ENCODE results near the gene NAALADL2.
"Not testable (repeated sequence)": the region's sequence is repeated elsewhere in the genome, so short reads cannot be mapped to it uniquely, and the experiment has no call there.

The NAALADL2 gene

DNA sequence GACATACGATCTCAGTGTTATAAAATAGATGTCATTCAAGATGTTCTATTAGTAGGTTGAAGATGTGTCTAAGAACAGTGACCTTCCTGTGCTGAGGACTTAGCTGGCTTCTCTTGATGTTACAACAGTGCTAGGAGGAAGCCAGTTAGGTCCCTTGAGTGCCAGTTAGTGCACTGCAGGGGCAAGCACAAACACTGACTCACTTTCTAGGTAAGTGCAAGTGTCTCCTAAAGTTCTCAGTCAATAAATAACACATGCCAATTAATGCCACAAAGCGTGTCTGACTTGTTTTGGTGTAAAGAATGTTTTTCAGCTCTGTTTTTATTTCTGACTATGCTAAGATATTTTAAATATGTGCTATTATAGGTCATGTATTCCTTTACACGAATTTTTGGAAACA, 211.8 kb downstream of the NAALADL2 start:
- no peak overlapping the region for H3K18ac ChIP-seq (ENCODE audit: low read length)
- no peak for DNase-seq
- no peak overlapping the region for H4K5ac ChIP-seq (ENCODE audit: low read length)
- H2BK15ac ChIP-seq (replicated peaks; ENCODE audit: low read depth) = no peak overlapping the region
- H3K23ac ChIP-seq (ENCODE audit: low read length) = no peak overlapping the region
- no CpG with 5 or more reads among the region's 3 CpGs for WGBS (ENCODE audit: extremely low coverage, insufficient coverage, low lambda C conversion rate)
- no peaks in the 10 kb centered on the region for H3K27me3 ChIP-seq (ENCODE audit: insufficient read depth, low read length, poor library complexity)
- H2AK5ac ChIP-seq (ENCODE audit: low read length) = no peak overlapping the region
- H3K36me3 ChIP-seq (ENCODE audit: control insufficient read depth, insufficient read depth, low read length) = no peaks in the 10 kb centered on the region
- H3K79me1 ChIP-seq (ENCODE audit: low read length) = no peaks in the 10 kb centered on the region
- no peak overlapping the region for H3K56ac ChIP-seq (ENCODE audit: low read length)
- no peak overlapping the region for H2BK5ac ChIP-seq (ENCODE audit: low read length)
- H3K9ac ChIP-seq (ENCODE audit: low read length) = no peak overlapping the region
- H2BK120ac ChIP-seq (ENCODE audit: low read depth, low read length) = no peak overlapping the region
- H3K79me2 ChIP-seq (ENCODE audit: control insufficient read depth, insufficient read depth, low read length) = no peaks in the 10 kb centered on the region
- no peak overlapping the region for H3K4me2 ChIP-seq (ENCODE audit: low read length)
- H4K8ac ChIP-seq (ENCODE audit: low read depth, low read length) = no peak overlapping the region
- H3K27ac ChIP-seq (ENCODE audit: low read depth, low read length) = no peak overlapping the region
- no peaks in the 10 kb centered on the region for H3K4me1 ChIP-seq (ENCODE audit: control insufficient read depth, low read depth, low read length)
- H3K4me3 ChIP-seq (ENCODE audit: low read length) = no peak overlapping the region
- no peak overlapping the region for H3K4ac ChIP-seq (ENCODE audit: low read depth, low read length)

DNA sequence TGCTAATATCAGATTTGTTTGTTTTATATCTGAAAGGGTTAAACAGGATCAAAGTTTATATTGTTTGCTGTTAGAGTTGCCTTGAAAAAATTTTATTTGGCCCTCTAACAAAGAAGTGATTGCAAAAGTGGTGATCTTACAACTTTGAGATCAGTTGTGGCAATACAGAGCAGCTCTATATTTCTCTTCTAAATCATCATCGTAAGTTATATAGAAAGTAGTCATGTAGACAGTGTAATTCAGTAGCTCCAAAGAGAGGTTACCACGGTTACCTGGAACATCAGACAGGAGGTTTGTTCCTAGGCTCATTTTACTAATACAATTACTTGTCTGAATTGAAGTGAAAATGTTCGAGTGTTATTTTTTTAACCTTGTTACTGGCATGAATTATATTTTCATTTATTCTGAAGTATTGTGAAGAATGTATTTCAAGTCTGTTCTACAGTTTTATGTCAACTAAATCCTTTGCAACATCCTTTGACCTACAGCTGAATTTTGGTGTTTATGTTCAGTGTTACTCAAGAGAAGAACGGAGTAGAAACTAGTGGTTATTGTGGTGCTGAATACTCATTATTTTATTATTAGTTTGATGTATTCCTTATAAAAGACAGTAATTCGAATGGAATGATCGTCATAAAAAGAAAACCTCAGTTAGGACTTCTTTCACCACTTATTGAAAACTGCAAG, 214.2 kb downstream of the NAALADL2 start:
- no peaks in the 10 kb centered on the region for H3K79me2 ChIP-seq (ENCODE audit: control insufficient read depth, insufficient read depth, low read length)
- WGBS (ENCODE audit: extremely low coverage, insufficient coverage, low lambda C conversion rate) = no CpG with 5 or more reads among the region's 6 CpGs
- H4K5ac ChIP-seq (ENCODE audit: low read length) = no peak overlapping the region
- H4K8ac ChIP-seq (ENCODE audit: low read depth, low read length) = no peak overlapping the region
- H3K18ac ChIP-seq (ENCODE audit: low read length) = no peak overlapping the region
- H2BK120ac ChIP-seq (ENCODE audit: low read depth, low read length) = no peak overlapping the region
- no peak overlapping the region for H3K9ac ChIP-seq (ENCODE audit: low read length)
- H3K4me2 ChIP-seq (ENCODE audit: low read length) = no peak overlapping the region
- H3K36me3 ChIP-seq (ENCODE audit: control insufficient read depth, insufficient read depth, low read length) = no peaks in the 10 kb centered on the region
- H2AK5ac ChIP-seq (ENCODE audit: low read length) = no peak overlapping the region
- no peaks in the 10 kb centered on the region for H3K4me1 ChIP-seq (ENCODE audit: control insufficient read depth, low read depth, low read length)
- H3K27me3 ChIP-seq (ENCODE audit: insufficient read depth, low read length, poor library complexity) = no peaks in the 10 kb centered on the region
- H3K4me3 ChIP-seq (ENCODE audit: low read length) = no peak overlapping the region
- H2BK5ac ChIP-seq (ENCODE audit: low read length) = no peak overlapping the region
- no peak overlapping the region for H3K23ac ChIP-seq (ENCODE audit: low read length)
- no peak overlapping the region for H2BK15ac ChIP-seq (replicated peaks; ENCODE audit: low read depth)
- no peak overlapping the region for H3K4ac ChIP-seq (ENCODE audit: low read depth, low read length)
- H3K56ac ChIP-seq (ENCODE audit: low read length) = no peak overlapping the region
- H3K79me1 ChIP-seq (ENCODE audit: low read length) = no peaks in the 10 kb centered on the region
- H3K27ac ChIP-seq (ENCODE audit: low read depth, low read length) = no peak overlapping the region
- no peak for DNase-seq

DNA sequence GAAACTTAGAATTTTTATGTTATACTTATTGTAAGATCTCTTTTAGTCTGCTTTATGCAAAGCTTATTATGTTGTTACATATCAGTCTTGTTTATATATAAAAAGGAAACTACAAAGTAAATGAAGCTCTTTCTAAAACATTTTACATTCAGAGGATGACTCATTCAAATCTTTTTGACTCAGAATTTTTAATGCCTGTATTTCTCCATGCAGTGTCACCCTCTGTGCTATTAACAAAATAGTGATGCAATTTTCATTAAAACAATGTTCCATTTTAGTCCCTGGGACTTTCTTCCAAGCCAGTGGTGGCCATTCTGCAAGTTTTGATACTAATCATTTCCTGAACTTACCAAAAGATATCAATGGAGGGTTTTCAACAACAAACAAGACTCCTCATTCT, 216.1 kb downstream of the NAALADL2 start:
- H2BK15ac ChIP-seq (replicated peaks; ENCODE audit: low read depth) = no peak overlapping the region
- no peaks in the 10 kb centered on the region for H3K27me3 ChIP-seq (ENCODE audit: insufficient read depth, low read length, poor library complexity)
- DNase-seq = no peak
- no peaks in the 10 kb centered on the region for H3K79me2 ChIP-seq (ENCODE audit: control insufficient read depth, insufficient read depth, low read length)
- no peak overlapping the region for H4K5ac ChIP-seq (ENCODE audit: low read length)
- no peak overlapping the region for H2BK5ac ChIP-seq (ENCODE audit: low read length)
- H3K27ac ChIP-seq (ENCODE audit: low read depth, low read length) = no peak overlapping the region
- no peaks in the 10 kb centered on the region for H3K4me1 ChIP-seq (ENCODE audit: control insufficient read depth, low read depth, low read length)
- H3K79me1 ChIP-seq (ENCODE audit: low read length) = no peaks in the 10 kb centered on the region
- H3K4me2 ChIP-seq (ENCODE audit: low read length) = no peak overlapping the region
- no peak overlapping the region for H2BK120ac ChIP-seq (ENCODE audit: low read depth, low read length)
- no peak overlapping the region for H3K4ac ChIP-seq (ENCODE audit: low read depth, low read length)
- no peak overlapping the region for H3K18ac ChIP-seq (ENCODE audit: low read length)
- no peak overlapping the region for H4K8ac ChIP-seq (ENCODE audit: low read depth, low read length)
- no peak overlapping the region for H3K23ac ChIP-seq (ENCODE audit: low read length)
- no peak overlapping the region for H2AK5ac ChIP-seq (ENCODE audit: low read length)
- no peak overlapping the region for H3K56ac ChIP-seq (ENCODE audit: low read length)
- no peak overlapping the region for H3K4me3 ChIP-seq (ENCODE audit: low read length)
- H3K9ac ChIP-seq (ENCODE audit: low read length) = no peak overlapping the region
- no peaks in the 10 kb centered on the region for H3K36me3 ChIP-seq (ENCODE audit: control insufficient read depth, insufficient read depth, low read length)

DNA sequence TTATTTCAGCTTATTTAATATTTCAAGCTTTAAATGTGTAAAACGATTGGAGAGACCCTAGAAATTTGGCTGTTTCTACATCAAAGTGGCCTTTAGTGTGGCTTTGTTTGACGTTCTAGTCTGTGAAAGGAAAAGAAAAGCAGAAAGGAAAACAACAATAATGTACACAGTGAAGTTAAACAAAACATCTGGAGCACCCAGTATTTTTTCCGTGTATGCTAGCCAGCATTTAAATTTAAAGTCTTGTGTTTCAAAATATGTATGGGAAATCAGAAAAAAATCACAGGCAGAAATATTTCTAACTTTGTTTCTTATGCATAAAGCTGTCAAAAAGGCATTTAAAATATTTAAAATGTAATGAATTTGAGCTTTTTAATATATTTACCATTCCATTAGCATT, 218.1 kb downstream of the NAALADL2 start:
- DNase-seq = no peak
- Histone ChIP-seq H3K56ac (ENCODE audit: low read length) (no peak overlapping the region), H3K79me1 (ENCODE audit: low read length) (no peaks in the 10 kb centered on the region), H3K9ac (ENCODE audit: low read length) (no peak overlapping the region), H3K18ac (ENCODE audit: low read length) (no peak overlapping the region), H4K8ac (ENCODE audit: low read depth, low read length) (no peak overlapping the region), H4K5ac (ENCODE audit: low read length) (no peak overlapping the region), H2BK120ac (ENCODE audit: low read depth, low read length) (no peak overlapping the region), H3K4me2 (ENCODE audit: low read length) (no peak overlapping the region), H2AK5ac (ENCODE audit: low read length) (no peak overlapping the region), H3K23ac (ENCODE audit: low read length) (no peak overlapping the region), H3K4me1 (ENCODE audit: control insufficient read depth, low read depth, low read length) (no peaks in the 10 kb centered on the region), H3K4ac (ENCODE audit: low read depth, low read length) (no peak overlapping the region), H2BK15ac (replicated peaks; ENCODE audit: low read depth) (no peak overlapping the region), H3K79me2 (ENCODE audit: control insufficient read depth, insufficient read depth, low read length) (no peaks in the 10 kb centered on the region), H2BK5ac (ENCODE audit: low read length) (no peak overlapping the region), H3K4me3 (ENCODE audit: low read length) (no peak overlapping the region), H3K27ac (ENCODE audit: low read depth, low read length) (no peak overlapping the region), H3K27me3 (ENCODE audit: insufficient read depth, low read length, poor library complexity) (no peaks in the 10 kb centered on the region), H3K36me3 (ENCODE audit: control insufficient read depth, insufficient read depth, low read length) (no peaks in the 10 kb centered on the region)
- WGBS (ENCODE audit: extremely low coverage, insufficient coverage, low lambda C conversion rate) = 100% methylated on average over 1 of the region's 3 CpGs

DNA sequence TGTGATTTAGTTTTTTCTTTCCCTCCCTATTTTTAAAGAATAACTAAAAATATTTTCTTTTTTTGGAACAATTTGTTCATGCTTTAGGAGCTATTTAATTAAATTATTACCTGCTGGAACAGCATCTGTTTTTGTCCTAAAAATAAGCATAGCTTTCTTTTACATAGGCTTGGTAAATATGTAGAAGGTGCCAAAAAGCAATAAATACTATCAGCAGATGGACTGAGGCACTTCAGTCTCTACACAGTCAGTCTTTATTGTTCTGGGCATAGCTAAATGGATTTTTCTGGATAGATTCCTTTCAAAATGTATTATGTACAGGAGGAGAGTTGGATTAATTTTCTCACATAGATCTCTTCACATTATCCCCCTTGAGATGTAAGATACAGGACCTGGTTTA, 223.5 kb downstream of the NAALADL2 start:
- no peak overlapping the region for H4K8ac ChIP-seq (ENCODE audit: low read depth, low read length)
- H3K9ac ChIP-seq (ENCODE audit: low read length) = no peak overlapping the region
- H2BK120ac ChIP-seq (ENCODE audit: low read depth, low read length) = no peak overlapping the region
- no peak overlapping the region for H3K4ac ChIP-seq (ENCODE audit: low read depth, low read length)
- no peak overlapping the region for H3K4me2 ChIP-seq (ENCODE audit: low read length)
- no peaks in the 10 kb centered on the region for H3K27me3 ChIP-seq (ENCODE audit: insufficient read depth, low read length, poor library complexity)
- no peak overlapping the region for H3K56ac ChIP-seq (ENCODE audit: low read length)
- no peaks in the 10 kb centered on the region for H3K4me1 ChIP-seq (ENCODE audit: control insufficient read depth, low read depth, low read length)
- H3K4me3 ChIP-seq (ENCODE audit: low read length) = no peak overlapping the region
- no peak overlapping the region for H2BK5ac ChIP-seq (ENCODE audit: low read length)
- H3K36me3 ChIP-seq (ENCODE audit: control insufficient read depth, insufficient read depth, low read length) = no peaks in the 10 kb centered on the region
- H3K18ac ChIP-seq (ENCODE audit: low read length) = no peak overlapping the region
- no peak overlapping the region for H4K5ac ChIP-seq (ENCODE audit: low read length)
- H3K23ac ChIP-seq (ENCODE audit: low read length) = no peak overlapping the region
- no peaks in the 10 kb centered on the region for H3K79me2 ChIP-seq (ENCODE audit: control insufficient read depth, insufficient read depth, low read length)
- no peak for DNase-seq
- H2BK15ac ChIP-seq (replicated peaks; ENCODE audit: low read depth) = no peak overlapping the region
- no peaks in the 10 kb centered on the region for H3K79me1 ChIP-seq (ENCODE audit: low read length)
- H3K27ac ChIP-seq (ENCODE audit: low read depth, low read length) = no peak overlapping the region
- H2AK5ac ChIP-seq (ENCODE audit: low read length) = no peak overlapping the region

DNA sequence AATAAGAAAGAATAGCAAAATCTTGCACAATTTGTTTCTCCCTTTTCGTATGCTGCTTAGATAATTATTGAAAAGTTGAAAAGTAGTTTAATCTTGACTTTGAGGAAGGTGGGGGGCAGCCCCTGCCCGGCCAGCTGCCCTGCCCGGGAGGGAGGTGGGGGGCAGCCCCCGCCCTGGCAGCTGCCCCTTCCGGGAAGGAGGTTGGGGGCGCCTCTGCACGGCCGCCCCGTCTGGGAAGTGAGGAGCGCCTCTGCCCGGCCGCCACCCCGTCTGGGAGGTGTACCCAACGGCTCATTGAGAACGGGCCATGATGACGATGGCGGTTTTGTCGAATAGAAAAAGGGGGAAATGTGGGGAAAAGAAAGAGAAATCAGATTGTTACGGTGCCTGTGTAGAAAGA, 228.0 kb downstream of the NAALADL2 start:
- H3K27ac ChIP-seq (ENCODE audit: low read depth, low read length); H2BK5ac ChIP-seq (ENCODE audit: low read length); H3K4me3 ChIP-seq (ENCODE audit: low read length); H2BK120ac ChIP-seq (ENCODE audit: low read depth, low read length); H4K5ac ChIP-seq (ENCODE audit: low read length); H4K8ac ChIP-seq (ENCODE audit: low read depth, low read length); H3K36me3 ChIP-seq (ENCODE audit: control insufficient read depth, insufficient read depth, low read length); H3K27me3 ChIP-seq (ENCODE audit: insufficient read depth, low read length, poor library complexity); H3K4me2 ChIP-seq (ENCODE audit: low read length); DNase-seq; H3K4me1 ChIP-seq (ENCODE audit: control insufficient read depth, low read depth, low read length); H2AK5ac ChIP-seq (ENCODE audit: low read length); H3K9ac ChIP-seq (ENCODE audit: low read length); H3K79me1 ChIP-seq (ENCODE audit: low read length); H2BK15ac ChIP-seq (replicated peaks; ENCODE audit: low read depth); H3K79me2 ChIP-seq (ENCODE audit: control insufficient read depth, insufficient read depth, low read length); H3K4ac ChIP-seq (ENCODE audit: low read depth, low read length); H3K56ac ChIP-seq (ENCODE audit: low read length); H3K23ac ChIP-seq (ENCODE audit: low read length); H3K18ac ChIP-seq (ENCODE audit: low read length): not testable (repeated sequence)
- no CpG with 5 or more reads among the region's 19 CpGs for WGBS (ENCODE audit: extremely low coverage, insufficient coverage, low lambda C conversion rate)

Data from mesendoderm (in vitro differentiated cells).